Smooth muscle cell (in vitro differentiated cells): ENCODE data around the gene SCN4A. TPM values are rescaled to one million over a fixed set of nuclear protein-coding genes. Genes with fewer than 3 reads are reported as not detected.
"Not testable (repeated sequence)": the region's sequence is repeated elsewhere in the genome, so short reads cannot be mapped to it uniquely, and the experiment has no call there.

Source experiments
- DNase-seq: peaks from one replicate; lab custom pipeline; 2025; ENCODE audit not compliant: unreplicated experiment; lab: John Stamatoyannopoulos, UW
- H2AFZ ChIP-seq: fragments of 200-600 bp; sonication (generic); 2 replicates; pipeline ENCODE4 v1.6.0; 2016; ENCODE audit warnings: antibody characterized with exemption, low read depth, mild to moderate bottlenecking
- H3F3A ChIP-seq: fragments of 200-600 bp; sonication (generic); 2 replicates; pipeline ENCODE4 v1.6.0; 2017; ENCODE audit warnings: antibody characterized with exemption, low read depth
- H3K27ac ChIP-seq: fragments of 200-600 bp; sonication (generic); 2 replicates; pipeline ENCODE4 v1.5.1; 2016; ENCODE audit warnings: low read depth, mild to moderate bottlenecking
- H3K27me3 ChIP-seq: fragments of 200-600 bp; sonication (generic); 2 replicates; pipeline ENCODE4 v1.6.1; 2016; ENCODE audit warnings: low read depth, mild to moderate bottlenecking
- H3K36me3 ChIP-seq: fragments of 200-600 bp; sonication (generic); 2 replicates; pipeline ENCODE4 v1.5.1; 2016; ENCODE audit warnings: low read depth
- H3K4me1 ChIP-seq: fragments of 200-600 bp; sonication (generic); 2 replicates; pipeline ENCODE4 v1.5.1; 2016; ENCODE audit warnings: low read depth
- H3K4me2 ChIP-seq: fragments of 200-600 bp; sonication (generic); 2 replicates; pipeline ENCODE4 v1.6.0; 2016; ENCODE audit warnings: mild to moderate bottlenecking
- H3K4me3 ChIP-seq: fragments of 200-600 bp; sonication (generic); 2 replicates; pipeline ENCODE4 v1.5.1; 2016; ENCODE audit warnings: mild to moderate bottlenecking
- H3K79me2 ChIP-seq: fragments of 200-600 bp; sonication (generic); 2 replicates; pipeline ENCODE4 v1.6.0; 2016; ENCODE audit warnings: low read depth, mild to moderate bottlenecking
- H3K9ac ChIP-seq: fragments of 200-600 bp; sonication (generic); 2 replicates; pipeline ENCODE4 v1.6.0; 2016; ENCODE audit warnings: low read depth
- H3K9me3 ChIP-seq: fragments of 200-600 bp; sonication (generic); replicated peaks from 2 replicates; pipeline ENCODE4 v1.5.1; 2016; ENCODE audit warnings: low read depth
- H4K20me1 ChIP-seq: fragments of 200-600 bp; sonication (generic); 2 replicates; pipeline ENCODE4 v1.6.0; 2016; ENCODE audit warnings: low read depth
- CTCF ChIP-seq: fragments of 200-600 bp; sonication (generic); IDR thresholded peaks from 2 replicates; pipeline ENCODE4 v1.5.1; 2017; ENCODE audit warnings: borderline replicate concordance, mild to moderate bottlenecking, antibody characterized with exemption; ENCODE audit not compliant: insufficient read depth, poor library complexity, severe bottlenecking
- WGBS: methylation state at CpG from one replicate; pipeline ENCODE4 v1.1.7; 2016; ENCODE audit warnings: low lambda C conversion rate; 5-methylcytosine and 5-hydroxymethylcytosine counted together
- polyA plus RNA-seq: library from polyadenylated mRNA; unstranded; fragments of >200 nt; fragmentation: Nextera tagmentation; extraction: Ambion mirVana; gene quantifications from 2 replicates; pipeline ENCODE4 v1.2.1, GENCODE V29; 2016
- total RNA-seq: library from RNA; depleted of rRNA; stranded (reverse); fragments of >200 nt; gene quantifications from 2 replicates; pipeline ENCODE4 v1.2.3, GENCODE V29; 2014

Gene SCN4A
- total and polyA plus RNA-seq, 2 experiments from 2014 or later, result under 0.01 TPM; not detected in 1

GRCh38 chr17:63914471-63914870 lies 58.2 kb downstream of the SCN4A start:
- peaks cover 17% of the 10 kb centered on the region for H3K27me3 ChIP-seq
- no peak for DNase-seq
- 93% methylated on average over 7 of the region's 7 CpGs for WGBS
- no peaks in the 10 kb centered on the region for H4K20me1 ChIP-seq
- no peak overlapping the region for H3K4me3 ChIP-seq
- no peaks in the 10 kb centered on the region for H3K36me3 ChIP-seq
- no peak overlapping the region for H2AFZ ChIP-seq
- no peak overlapping the region for H3K27ac ChIP-seq
- H3K9ac ChIP-seq, result no peak overlapping the region
- TF ChIP-seq CTCF, result no peak
- no peaks in the 10 kb centered on the region for H3K9me3 ChIP-seq
- H3K79me2 ChIP-seq, result no peaks in the 10 kb centered on the region
- H3K4me2 ChIP-seq, result no peak overlapping the region
- H3K4me1 ChIP-seq, result no peaks in the 10 kb centered on the region
- H3F3A ChIP-seq, result no peaks in the 10 kb centered on the region

- H3K27me3 ChIP-seq, result peaks cover 17% of the 10 kb centered on the region
- H3K4me3 ChIP-seq, result no peak overlapping the region
- H3K9me3 ChIP-seq, result no peaks in the 10 kb centered on the region
- H2AFZ ChIP-seq, result no peak overlapping the region
- no peaks in the 10 kb centered on the region for H4K20me1 ChIP-seq
- TF ChIP-seq CTCF, result peak; percentile 83
- H3F3A ChIP-seq, result no peaks in the 10 kb centered on the region
- no peak overlapping the region for H3K27ac ChIP-seq
- H3K79me2 ChIP-seq, result no peaks in the 10 kb centered on the region
- WGBS, result 54% methylated on average over 6 of the region's 8 CpGs
- peak; percentile 9 for DNase-seq
- no peaks in the 10 kb centered on the region for H3K36me3 ChIP-seq
- H3K9ac ChIP-seq, result no peak overlapping the region
- H3K4me2 ChIP-seq, result no peak overlapping the region
- H3K4me1 ChIP-seq, result no peaks in the 10 kb centered on the region
Observed at GRCh38 chr17:63911657-63912100, 61.0 kb downstream of the SCN4A start.

GRCh38 chr17:63911041-63911635 lies 61.6 kb downstream of the SCN4A start, which contains the start of gene CSHL1:
TSS of gene CSHL1 (minus strand) at chr17:63911258. CDS start at chr17:63911196, 62 bp downstream.
- no peaks in the 10 kb centered on the region for H4K20me1 ChIP-seq
- H3K9ac ChIP-seq, result no peak within 1 kb of the TSS
- H3K4me3 ChIP-seq, result no peak within 1 kb of the TSS
- H3K9me3 ChIP-seq, result no peaks in the 10 kb centered on the region
- H3K27me3 ChIP-seq, result peaks cover 17% of the 10 kb centered on the region
- no peaks in the 10 kb centered on the region for H3K79me2 ChIP-seq
- no peak within 1 kb of the TSS for H2AFZ ChIP-seq
- no peak for DNase-seq
- H3K4me2 ChIP-seq, result no peak within 1 kb of the TSS
- H3K36me3 ChIP-seq, result no peaks in the 10 kb centered on the region
- no peak for TF ChIP-seq CTCF
- WGBS, result 69% methylated on average over 15 of the region's 15 CpGs
- no peak within 1 kb of the TSS for H3K27ac ChIP-seq
- H3F3A ChIP-seq, result no peaks in the 10 kb centered on the region
- H3K4me1 ChIP-seq, result no peaks in the 10 kb centered on the region

GRCh38 chr17:63910096-63910495 lies 62.6 kb downstream of the SCN4A start:
- WGBS, result 83% methylated on average over 14 of the region's 14 CpGs

GRCh38 chr17:63909586-63909985 lies 63.1 kb downstream of the SCN4A start:
- H4K20me1 ChIP-seq, H3K4me1 ChIP-seq, H3K36me3 ChIP-seq, H3K9ac ChIP-seq, H3K4me2 ChIP-seq, H3F3A ChIP-seq, H3K79me2 ChIP-seq, H3K9me3 ChIP-seq, H2AFZ ChIP-seq, H3K27ac ChIP-seq, H3K4me3 ChIP-seq, DNase-seq: not testable (repeated sequence)
- 96% methylated on average over 10 of the region's 10 CpGs for WGBS
- peaks cover 12% of the 10 kb centered on the region for H3K27me3 ChIP-seq

More at GRCh38 chr17:63910096-63910495, 62.6 kb downstream of the SCN4A start:
- Histone ChIP-seq H3K9ac (no peak overlapping the region), H3F3A (no peaks in the 10 kb centered on the region), H3K4me3 (no peak overlapping the region), H3K36me3 (no peaks in the 10 kb centered on the region), H3K27ac (no peak overlapping the region), H3K9me3 (no peaks in the 10 kb centered on the region), H3K4me1 (no peaks in the 10 kb centered on the region), H3K27me3 (peaks cover 12% of the 10 kb centered on the region), H4K20me1 (no peaks in the 10 kb centered on the region), H3K79me2 (no peaks in the 10 kb centered on the region), H2AFZ (no peak overlapping the region), H3K4me2 (no peak overlapping the region)
- TF ChIP-seq CTCF, result no peak
- DNase-seq, result no peak
